Endothelial cell of umbilical vein (primary cell): Measurements from ENCODE around the gene STK11IP.

ENCODE experiments used
- EZH2 ChIP-seq: IDR thresholded peaks from 2 replicates; pipeline ENCODE4 v1.6.1; 2012; ENCODE audit warnings: borderline replicate concordance, low read depth, mild to moderate bottlenecking, moderate library complexity, low read length, inconsistent platforms; ENCODE audit not compliant: severe bottlenecking
- FOS ChIP-seq: IDR thresholded peaks from 2 replicates; pipeline ENCODE4 v1.6.1; 2011; ENCODE audit warnings: mild to moderate bottlenecking, low read length, moderate library complexity, borderline replicate concordance; ENCODE audit not compliant: insufficient read depth
- GATA2 ChIP-seq: IDR thresholded peaks from 2 replicates; pipeline ENCODE4 v1.7.0; 2011; ENCODE audit warnings: low read depth, mild to moderate bottlenecking, moderate library complexity, mixed read lengths, low read length; ENCODE audit not compliant: insufficient read length, insufficient read depth
- JUN ChIP-seq: IDR thresholded peaks from 2 replicates; pipeline ENCODE4 v1.6.1; 2011; ENCODE audit warnings: borderline replicate concordance, low read depth; ENCODE audit not compliant: insufficient read length, insufficient read depth
- MYC ChIP-seq: IDR thresholded peaks from one replicate; pipeline ENCODE4 v1.6.1; 2011; ENCODE audit warnings: mild to moderate bottlenecking, low read depth, low read length
- POLR2A ChIP-seq: IDR thresholded peaks from 2 replicates; pipeline ENCODE4 v1.6.1; 2012; ENCODE audit warnings: low read depth, mild to moderate bottlenecking, control low read depth, low read length
- POLR2AphosphoS5 ChIP-seq: IDR thresholded peaks from 2 replicates; pipeline ENCODE4 v1.6.1; 2012; ENCODE audit warnings: low read depth, mild to moderate bottlenecking, control low read depth, low read length, moderate library complexity; ENCODE audit not compliant: insufficient read depth
- TF ChIP-seq, protein P1 (sequence below), 2 donors: IDR thresholded peaks; 1 replicate in 1 of 2; 2 replicates in 1 of 2; pipeline ENCODE4 v1.5.1; 2011; ENCODE audit warnings: low read length in 2 of 2, mild to moderate bottlenecking in 2 of 2, moderate library complexity in 2 of 2, control low read depth in 1 of 2, inconsistent platforms in 1 of 2, low read depth in 1 of 2; ENCODE audit not compliant: insufficient read depth in 1 of 2; ENCODE audit errors: extremely low read depth in 1 of 2
- TF ChIP-seq, protein P2 (sequence below): IDR thresholded peaks from 2 replicates; pipeline ENCODE4 v1.6.1; 2011; ENCODE audit not compliant: insufficient read depth, insufficient read length

DNA sequence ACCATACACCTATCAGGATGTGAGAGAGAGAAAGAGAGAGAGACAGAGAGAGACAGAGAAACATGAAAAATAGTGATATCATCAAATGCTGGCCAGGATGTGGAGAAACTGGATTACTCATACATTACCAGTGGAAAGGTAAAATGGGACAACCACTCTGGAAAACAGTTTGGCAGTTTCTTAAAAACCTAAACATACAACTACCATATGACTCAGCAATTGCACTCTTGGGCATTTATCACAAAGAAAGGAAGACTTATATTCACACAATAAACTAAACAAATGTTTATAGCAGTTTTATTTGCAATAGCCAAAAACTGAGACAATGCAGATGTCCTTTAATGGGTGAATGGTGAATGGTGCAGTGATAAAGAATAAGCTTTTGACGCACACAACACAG is 58.9 kb downstream of the STK11IP start:
- TF ChIP-seq POLR2A (no peak), GATA2 (no peak), JUN (no peak), EZH2 (no peak), POLR2AphosphoS5 (no peak), MYC (no peak), FOS (no peak)
- TF ChIP-seq, protein P1, sequence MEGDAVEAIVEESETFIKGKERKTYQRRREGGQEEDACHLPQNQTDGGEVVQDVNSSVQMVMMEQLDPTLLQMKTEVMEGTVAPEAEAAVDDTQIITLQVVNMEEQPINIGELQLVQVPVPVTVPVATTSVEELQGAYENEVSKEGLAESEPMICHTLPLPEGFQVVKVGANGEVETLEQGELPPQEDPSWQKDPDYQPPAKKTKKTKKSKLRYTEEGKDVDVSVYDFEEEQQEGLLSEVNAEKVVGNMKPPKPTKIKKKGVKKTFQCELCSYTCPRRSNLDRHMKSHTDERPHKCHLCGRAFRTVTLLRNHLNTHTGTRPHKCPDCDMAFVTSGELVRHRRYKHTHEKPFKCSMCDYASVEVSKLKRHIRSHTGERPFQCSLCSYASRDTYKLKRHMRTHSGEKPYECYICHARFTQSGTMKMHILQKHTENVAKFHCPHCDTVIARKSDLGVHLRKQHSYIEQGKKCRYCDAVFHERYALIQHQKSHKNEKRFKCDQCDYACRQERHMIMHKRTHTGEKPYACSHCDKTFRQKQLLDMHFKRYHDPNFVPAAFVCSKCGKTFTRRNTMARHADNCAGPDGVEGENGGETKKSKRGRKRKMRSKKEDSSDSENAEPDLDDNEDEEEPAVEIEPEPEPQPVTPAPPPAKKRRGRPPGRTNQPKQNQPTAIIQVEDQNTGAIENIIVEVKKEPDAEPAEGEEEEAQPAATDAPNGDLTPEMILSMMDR (IDR thresholded peaks at IDR 0.05; ENCODE audit: extremely low read depth in 1 of 2, insufficient read depth in 1 of 2, low read depth in 1 of 2, low read length in 2 of 2), result no peak
- TF ChIP-seq, protein P2, sequence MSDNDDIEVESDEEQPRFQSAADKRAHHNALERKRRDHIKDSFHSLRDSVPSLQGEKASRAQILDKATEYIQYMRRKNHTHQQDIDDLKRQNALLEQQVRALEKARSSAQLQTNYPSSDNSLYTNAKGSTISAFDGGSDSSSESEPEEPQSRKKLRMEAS, result no peak
